GM11168 (cell line): Measurements from ENCODE around the gene OR4L1.
"Not testable (repeated sequence)": the region's sequence is repeated elsewhere in the genome, so short reads cannot be mapped to it uniquely, and the experiment has no call there.

ENCODE experiments used
- in situ Hi-C: fragments of 300-500 bp; cut with MboI; formaldehyde crosslinking; loops from one replicate; pipeline ENCODE4 v1.12.0; 2022; ENCODE audit warnings: low sequenced_read_pairs; ENCODE audit not compliant: unreplicated experiment

Gene OR4L1

GRCh38 chr14:20059745-20060144 lies at the start of gene OR4L1:
Gene OR4L1 (plus strand): TSS chr14:20060045. CDS start chr14:20060045, 0 bp downstream.
- in situ Hi-C loops: no loop called here

- in situ Hi-C loops: no loop called here
These were observed 40.5 kb upstream of the OR4L1 start, which contains the start of gene OR4K14 for GRCh38 chr14:20019257-20019865. Gene OR4K14 (minus strand): TSS chr14:20019307. CDS start chr14:20015193, 4,114 bp downstream.

GRCh38 chr14:20031058-20031457 lies 28.8 kb upstream of the OR4L1 start:
- in situ Hi-C loops: no loop called here

GRCh38 chr14:20035449-20035848 lies 24.4 kb upstream of the OR4L1 start:
- in situ Hi-C loops: no loop called here

- in situ Hi-C loops: no loop called here
These were observed 23.9 kb upstream of the OR4L1 start, which contains the start of gene OR4K13 for GRCh38 chr14:20035938-20036337. Gene OR4K13 (minus strand): TSS chr14:20036038. CDS start chr14:20034758, 1,280 bp downstream.

- in situ Hi-C loops: no loop called here
These were observed 15.6 kb upstream of the OR4L1 start for GRCh38 chr14:20044243-20044642.

GRCh38 chr14:20048202-20048601 lies 11.6 kb upstream of the OR4L1 start:
- in situ Hi-C loops: no loop called here

- in situ Hi-C loops: no loop called here
These were observed 32.2 kb downstream of the OR4L1 start for GRCh38 chr14:20092050-20092449.

GRCh38 chr14:20093442-20093841 lies 33.6 kb downstream of the OR4L1 start:
- in situ Hi-C loops: no loop called here

GRCh38 chr14:20098926-20099770 lies 39.3 kb downstream of the OR4L1 start:
- in situ Hi-C loops: not testable (repeated sequence)

- in situ Hi-C loops: no loop called here
These were observed 50.6 kb downstream of the OR4L1 start, which contains the start of gene OR4K17 for GRCh38 chr14:20110438-20110837. Gene OR4K17 (plus strand): TSS chr14:20110739. CDS start chr14:20117500, 6,761 bp downstream.
